HG02798 (cell line): ENCODE results near the gene USP28.
"Not testable (repeated sequence)": the region's sequence is repeated elsewhere in the genome, so short reads cannot be mapped to it uniquely, and the experiment has no call there.

Experiments
- ATAC-seq: cut with Tn5 transposase; IDR thresholded peaks from one replicate; pipeline ENCODE4 v1.9.1; 2021; ENCODE audit warnings: mild to moderate bottlenecking; ENCODE audit not compliant: unreplicated experiment, poor library complexity

Gene USP28

DNA sequence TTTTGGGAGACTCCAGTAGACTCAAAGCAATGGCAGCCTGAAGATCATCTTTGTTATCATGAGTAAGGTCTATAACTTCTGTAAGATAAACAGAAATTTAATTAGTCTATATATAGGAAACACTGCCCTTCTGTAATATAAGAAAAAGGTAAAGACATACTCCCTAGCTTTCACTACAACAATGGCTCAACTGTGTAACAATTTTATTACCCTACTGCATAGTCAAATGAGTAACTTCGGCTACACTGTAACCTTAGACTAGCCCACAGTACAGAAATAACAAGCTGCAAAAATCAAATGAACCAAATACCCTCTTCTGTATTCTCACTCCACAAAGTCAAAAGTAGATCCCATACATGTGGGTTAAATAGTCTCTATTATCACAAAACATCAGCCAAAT, 33.7 kb downstream of the USP28 start:
- ATAC-seq, result peak; percentile 18

DNA sequence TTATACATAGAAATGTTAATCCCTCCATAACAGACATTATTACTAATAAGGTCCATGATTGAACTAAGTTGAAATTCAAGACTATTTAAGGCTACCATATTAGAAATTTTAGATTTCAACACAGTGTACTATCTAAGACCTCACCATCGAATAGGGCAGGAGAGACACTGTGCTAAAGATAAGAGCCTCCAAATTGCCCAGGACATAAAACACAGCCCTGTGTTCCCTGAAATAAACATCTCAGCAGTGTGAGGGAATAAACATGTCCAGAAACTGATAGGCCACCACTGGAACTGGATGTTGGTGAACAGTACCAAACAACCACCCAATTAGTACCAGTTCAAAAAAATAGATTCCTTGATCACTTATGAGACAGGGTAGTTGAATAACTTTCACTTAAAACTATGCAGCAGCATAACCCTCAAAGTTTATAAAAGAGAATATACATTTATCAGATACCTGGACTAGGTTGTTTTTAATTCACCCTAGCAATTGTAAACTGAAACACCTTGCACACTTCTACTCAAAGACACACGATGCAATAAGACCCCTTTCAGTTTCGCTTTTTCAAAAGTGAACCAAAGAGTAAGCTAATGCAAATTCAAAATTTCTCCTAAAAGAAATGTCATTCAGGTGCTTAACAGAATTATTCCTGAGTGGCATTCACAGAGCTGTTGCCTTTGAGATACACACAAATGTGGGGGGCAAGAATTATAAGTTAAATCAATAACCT, 34.3 kb downstream of the USP28 start:
- ATAC-seq, result peak; percentile 54

DNA sequence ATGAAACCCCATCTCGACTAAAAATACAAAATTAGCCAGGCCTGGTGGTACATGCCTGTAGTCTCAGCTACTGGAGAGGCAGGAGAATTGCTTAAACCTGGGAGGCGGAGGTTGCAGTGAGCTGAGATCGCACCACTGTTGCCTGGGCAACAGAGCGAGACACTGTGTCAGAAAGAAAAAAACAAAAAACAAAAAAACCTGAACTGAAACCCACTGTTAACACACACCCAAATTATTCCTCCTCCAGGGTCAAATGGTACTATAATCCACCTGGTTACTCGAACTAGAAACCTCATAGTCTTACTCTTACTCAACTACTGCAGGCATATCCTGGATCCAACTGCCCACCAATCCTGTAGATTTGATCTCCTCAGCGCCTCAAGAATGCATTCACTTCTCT, 35.5 kb downstream of the USP28 start:
- peak; percentile 91 for ATAC-seq

DNA sequence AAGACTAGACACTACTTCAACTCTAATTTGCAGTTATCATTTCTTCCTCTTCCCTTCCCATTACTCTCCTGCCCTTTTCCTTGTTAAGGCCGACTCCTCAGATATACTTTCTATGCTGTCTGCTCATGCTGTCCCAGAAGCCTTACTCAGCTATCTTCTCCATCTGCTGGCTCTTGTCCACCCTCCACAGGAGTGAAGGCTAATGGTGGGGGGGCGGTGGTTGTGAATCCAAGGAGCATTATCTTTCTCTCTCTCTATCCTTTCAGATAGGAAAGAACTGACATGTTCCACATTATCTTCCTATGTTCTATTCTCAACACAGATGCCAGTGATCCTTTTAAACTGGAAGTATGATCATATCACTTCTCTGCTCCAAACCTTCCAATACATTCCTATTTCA, 37.4 kb downstream of the USP28 start:
- ATAC-seq, result no peak

DNA sequence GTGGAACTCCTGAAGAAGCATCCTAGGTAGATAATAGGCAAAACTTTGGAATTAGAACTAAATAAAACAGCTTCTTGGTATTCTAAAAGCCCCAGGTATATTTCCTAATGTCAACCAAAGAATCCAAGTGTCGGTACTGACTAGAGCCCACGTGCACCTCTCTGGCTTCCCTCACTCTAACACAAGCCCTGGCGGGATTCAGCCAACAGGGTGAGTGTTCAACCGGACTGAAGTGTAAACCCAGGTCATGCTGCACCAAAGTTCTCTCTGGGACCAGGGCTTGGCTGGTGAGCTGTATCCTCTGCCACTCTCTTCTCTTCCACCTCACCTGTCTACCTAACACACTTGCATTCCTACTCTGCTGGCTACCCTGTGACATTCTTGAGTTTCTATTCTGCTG, 40.1 kb downstream of the USP28 start:
- no peak for ATAC-seq

DNA sequence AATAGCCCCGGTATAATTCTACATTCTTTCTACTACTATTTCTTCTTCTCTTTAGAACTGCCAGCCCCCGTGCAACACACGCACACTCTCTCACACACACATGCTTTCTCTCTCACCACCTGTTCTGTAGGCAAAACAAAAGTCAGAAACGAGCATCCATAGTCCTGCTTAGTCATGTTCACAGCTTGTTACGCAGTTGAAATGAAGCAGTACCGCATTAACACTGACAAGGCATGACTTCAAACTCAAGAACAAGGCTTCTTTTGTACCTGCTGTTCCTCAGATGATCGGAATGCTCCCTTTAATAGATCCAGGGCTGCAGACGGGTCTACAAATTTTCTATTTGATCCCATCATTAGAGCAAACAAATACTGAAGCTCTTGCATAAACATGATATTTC, 42.2 kb downstream of the USP28 start:
- no peak for ATAC-seq

DNA sequence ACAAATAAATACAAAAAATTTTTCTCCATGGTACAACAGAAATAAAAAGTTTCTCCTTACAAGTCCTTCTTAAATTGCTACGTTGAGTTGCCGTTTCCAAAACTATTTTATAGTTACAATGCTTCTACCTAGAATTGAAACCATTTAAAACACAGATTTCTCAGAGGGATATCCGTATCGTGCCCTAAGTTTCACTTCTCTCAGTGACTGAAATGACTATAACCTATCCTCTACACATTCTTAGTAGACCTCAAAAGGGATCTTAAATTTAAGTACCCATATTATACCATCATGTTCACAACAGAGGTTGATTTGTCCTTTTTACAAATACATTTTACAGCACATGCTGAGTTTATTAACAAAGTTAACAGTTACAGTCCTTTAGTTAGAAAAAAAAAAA, 44.1 kb downstream of the USP28 start:
- ATAC-seq, result peak; percentile 85

DNA sequence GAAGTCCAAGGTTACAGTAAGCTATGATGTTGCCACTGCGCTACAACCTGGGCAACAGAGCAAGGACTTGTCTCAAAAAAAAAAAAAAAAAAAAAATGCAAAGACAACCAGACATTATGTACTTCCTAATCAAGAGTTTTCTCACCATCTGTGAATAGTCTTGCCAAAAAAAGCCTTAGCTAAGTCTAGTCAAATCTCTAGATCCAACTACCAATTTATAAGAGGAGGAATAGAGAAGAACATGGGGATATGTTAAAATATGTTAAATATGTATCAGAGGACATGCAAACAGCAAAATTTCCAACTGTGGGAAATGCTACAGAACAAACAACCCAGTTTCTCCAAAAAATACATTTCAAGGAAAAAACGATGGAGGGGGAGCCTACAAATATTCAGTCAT, 45.6 kb downstream of the USP28 start:
- no peak for ATAC-seq

DNA sequence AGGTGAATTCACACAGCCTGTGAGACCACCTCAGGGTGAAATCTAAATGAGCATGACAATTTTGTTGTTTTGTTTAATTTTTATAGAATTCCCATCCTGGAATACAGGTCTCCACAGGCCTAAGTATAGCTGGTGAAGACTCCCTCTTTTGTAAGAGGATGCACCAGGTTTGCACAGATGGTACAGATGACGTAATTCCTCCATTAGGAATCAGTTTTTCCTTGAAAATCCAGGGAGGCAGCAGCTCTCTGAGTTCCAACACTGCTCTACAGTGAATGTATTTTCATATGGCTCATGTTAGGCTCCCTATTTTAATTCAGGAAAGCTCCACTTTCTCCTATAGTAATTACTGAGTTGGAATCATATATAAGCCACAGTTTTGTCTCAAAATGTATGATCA, 47.2 kb downstream of the USP28 start:
- no peak for ATAC-seq

DNA sequence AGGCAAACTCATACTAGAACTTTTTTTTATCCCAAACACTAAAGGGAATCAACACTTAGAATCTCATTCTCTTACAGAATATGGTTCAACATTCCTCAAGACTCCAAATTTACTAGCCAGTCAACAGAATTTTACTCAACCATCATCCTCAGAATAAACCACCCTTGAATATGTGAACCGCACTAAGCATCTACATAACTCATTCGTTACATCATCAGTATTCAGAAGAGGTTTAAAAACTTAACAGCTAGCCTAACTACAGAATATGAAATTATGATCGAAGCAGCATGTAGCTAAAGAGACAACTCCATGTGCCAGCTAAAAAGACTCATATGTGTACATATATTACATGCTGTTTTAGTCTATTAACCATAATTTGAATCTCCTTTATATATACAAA, 47.9 kb downstream of the USP28 start:
- ATAC-seq, result no peak

DNA sequence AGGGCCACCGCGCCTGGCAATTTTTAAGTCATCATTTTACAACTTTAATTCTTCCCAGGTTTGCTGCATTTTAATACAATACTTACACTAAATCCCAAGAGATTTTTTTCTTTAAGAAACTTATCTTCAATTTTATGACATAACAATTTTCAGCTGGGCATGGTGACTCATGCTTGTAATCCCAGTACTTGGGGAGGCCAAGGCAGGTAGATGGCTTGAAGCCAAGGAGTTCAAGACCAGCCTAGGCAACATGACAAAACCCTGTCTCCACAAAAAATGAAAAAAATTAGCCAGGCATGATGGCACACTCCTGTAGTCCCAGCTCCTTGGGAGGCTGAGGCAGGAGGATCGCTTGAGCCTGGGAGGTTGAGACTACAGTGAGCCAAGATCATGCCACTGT, 56.9 kb downstream of the USP28 start:
- no peak for ATAC-seq

DNA sequence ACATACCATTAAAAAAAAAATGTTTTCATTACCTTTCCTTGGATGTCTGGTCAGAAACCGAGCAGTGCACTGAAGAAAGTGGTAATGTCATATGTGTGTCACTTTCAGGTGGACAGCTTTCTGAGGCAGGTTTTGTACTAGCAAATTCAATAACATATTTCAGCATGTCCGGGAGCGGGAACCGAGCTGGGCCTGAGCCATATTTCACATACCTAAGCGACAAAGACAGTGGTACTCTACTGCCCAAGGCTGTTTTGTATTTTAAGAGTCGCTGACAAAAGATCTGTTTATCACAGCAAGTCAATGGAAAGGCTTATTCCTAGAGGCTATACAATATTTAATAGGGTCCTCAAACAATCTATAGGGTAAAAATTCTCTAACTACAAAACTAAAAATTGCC, 57.7 kb downstream of the USP28 start:
- no peak for ATAC-seq

DNA sequence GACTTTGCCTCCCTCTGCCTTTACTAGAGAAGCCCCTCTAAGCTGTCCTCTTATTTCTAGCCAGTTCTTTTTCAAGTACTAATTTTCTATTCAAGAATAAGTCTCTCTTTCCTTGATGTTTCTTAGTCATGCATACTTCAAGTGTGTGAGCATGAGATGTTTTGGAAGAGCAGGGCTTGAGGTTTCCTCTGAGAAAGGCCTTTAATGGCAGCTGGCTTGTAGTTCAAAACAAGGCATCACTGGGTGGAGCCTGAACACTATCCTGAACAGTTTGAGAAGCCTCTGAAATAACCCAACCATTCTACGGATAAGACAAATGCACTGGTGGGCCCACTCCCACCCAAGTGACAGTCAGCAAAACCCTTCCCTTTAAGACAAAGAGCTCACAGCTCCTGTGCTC, 58.2 kb downstream of the USP28 start:
- ATAC-seq, result no peak

DNA sequence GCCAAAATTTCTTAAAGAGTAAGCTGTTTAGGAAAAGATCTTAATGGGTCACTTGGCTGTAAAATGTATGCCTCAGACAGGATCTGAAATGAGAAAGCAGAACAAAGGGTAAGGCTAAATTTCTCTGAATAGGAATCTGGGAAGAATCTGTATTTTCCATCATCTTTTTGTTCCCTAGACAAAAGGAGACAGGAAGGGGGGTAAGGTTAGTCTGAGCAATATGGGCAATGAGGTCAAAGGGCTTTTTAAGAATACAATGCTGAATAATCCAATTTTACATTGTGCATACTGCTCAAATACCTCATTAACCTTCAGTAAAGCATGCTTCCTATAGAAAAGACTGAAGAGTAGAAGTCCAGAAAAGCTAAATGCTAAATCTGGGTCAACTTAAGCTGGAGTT, 61.2 kb downstream of the USP28 start:
- ATAC-seq, result no peak

DNA sequence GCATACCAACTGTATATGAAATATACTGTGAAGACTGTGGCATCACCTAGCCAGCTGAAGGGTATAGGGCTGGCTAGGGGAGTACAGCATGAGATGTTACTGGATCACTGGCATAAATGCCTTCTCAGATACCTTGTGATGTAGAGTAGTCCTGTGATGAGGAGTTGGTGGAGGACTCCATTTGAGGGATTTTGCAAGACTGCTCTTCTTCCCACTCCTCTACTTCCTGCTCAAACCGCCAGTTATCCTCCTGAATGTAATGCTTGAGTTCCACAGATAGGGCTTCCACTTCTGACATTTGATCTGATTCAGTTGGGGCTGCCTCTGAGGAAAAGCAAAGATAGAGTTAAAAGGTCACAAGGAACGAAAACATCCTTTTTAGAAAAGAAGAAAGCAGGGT, 66.4 kb downstream of the USP28 start:
- ATAC-seq, result no peak

DNA sequence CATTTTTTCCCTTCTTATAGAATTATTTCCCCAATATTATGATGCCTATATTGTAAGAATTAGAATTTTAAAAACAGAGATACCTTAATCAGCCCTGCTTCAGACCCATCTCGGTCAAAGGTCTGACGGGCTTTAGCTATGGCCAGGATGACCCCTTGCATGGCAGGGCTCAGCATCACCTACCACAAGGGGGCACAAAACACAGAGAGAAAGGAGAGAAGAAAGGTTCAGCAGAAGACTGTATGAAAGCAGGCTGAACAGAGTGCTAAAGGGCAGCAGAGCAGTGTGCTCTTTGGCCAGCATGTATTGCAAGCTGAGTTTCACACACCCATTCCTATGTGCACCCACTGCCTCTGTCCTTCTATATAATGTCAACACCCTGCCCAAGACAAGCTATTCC, 69.0 kb downstream of the USP28 start:
- peak; percentile 71 for ATAC-seq

DNA sequence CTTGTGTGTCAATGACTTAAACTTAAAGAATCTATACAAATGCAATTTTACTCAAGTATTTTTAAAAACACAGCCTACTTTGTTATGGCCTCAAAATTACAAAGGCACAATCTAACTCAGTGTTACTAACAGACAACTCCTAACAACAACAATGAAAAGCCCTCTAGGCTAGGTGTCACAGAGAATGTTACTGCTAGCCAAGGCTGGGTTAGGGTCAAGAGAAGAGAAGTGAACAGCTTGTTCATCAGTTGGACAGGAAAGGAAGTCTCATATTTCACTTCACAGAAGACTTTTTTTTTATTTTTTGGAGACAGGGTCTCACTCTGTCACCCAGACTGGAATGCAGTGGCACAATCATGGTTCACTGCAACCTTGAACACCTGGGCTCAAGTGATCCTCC, 69.7 kb downstream of the USP28 start:
- no peak for ATAC-seq

DNA sequence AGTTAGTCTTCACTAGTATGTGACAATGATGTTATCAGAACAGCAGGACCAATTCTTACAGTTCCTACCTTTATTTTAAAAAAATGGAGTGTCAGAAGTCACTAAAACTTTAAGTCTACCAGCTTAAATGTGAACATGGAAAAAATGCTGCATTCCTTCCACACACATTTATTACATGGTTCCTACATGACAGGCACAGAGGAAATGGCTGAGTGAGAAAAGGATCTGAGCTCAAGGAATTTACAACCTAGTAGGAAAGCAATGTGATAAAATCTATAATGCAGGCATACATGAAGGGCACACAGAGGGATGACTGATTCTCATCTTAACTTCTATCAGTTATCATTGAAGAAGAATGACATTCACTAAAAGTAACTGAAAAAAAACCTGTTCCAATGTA, 72.8 kb downstream of the USP28 start:
- ATAC-seq, result no peak

DNA sequence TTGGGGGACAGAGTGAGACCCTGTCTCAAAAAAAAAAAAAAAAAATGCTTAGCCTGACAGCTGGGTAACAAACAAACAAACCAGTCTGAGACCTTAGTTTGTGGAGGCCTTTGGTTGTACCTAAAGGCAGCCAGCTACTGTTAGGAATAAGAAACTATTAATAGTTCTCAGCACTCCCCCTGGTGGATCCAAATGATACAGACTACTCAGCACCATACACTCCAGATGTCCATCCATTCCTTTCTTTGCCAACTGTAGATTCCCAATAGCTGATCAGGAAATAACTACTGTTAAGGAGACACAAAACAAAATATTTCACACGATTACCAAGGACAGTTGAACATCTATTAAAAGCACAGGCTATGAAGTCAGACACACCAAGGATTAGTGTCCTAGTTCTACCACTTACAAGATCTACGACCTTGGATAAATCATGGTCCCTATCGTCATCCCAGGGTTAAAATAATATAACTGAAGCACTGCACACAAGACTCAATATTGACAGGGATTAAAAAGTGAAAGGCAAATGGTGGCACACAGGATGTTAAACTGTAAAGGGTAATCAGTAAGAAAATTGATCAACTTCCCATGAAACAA, 78.6 kb downstream of the USP28 start:
- ATAC-seq, result peak; percentile 73

DNA sequence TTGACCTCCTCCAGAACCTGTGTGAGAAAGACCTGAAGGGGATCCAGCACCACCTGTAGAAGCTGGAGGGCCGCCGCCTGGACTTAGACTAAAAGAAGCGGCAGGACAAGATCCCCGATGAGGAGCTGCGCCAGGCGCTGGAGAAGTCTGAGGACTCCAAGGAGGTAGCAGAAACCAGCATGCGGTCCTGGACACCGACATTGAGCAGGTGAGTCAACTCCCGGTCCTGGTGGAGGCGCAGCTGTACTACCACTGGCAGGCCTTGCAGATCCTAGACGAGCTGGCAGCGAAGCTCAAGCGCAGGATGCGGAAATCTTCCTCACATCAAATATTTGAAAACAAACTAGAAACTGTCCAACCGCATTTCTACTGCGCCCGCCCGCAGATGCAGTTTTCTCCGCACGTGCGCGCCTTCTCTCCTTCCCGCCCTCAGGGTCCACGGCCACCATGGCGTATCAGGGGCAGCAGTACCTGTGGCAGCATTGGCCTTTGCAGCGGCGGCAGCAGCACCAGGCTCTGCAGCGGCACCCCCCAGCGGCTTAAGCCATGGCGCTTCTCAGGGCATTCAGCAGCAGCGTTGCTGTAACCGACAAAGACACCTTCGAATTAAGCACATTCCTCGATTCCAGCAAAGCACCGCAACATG, 85.6 kb downstream of the USP28 start:
- ATAC-seq, result no peak

DNA sequence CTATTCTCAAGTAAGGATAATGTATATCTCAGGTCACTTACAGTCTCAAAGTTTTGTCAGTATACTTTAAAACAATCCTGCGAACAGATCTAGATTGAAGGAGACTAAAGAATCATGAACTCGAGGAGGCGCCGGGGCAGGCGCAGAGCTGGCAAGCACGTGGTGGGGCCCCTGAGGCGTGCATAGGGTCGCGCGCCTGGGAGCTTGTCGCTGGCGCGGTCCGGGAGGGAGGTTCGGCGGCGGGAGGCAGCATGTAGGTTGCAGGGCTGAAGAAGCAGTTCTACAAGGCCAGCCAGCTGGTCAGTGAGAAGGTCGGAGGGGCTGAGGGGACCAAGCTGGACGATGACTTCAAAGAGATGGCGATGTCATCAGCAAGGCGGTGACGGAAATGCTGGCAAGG, 86.4 kb downstream of the USP28 start:
- ATAC-seq, result not testable (repeated sequence)

DNA sequence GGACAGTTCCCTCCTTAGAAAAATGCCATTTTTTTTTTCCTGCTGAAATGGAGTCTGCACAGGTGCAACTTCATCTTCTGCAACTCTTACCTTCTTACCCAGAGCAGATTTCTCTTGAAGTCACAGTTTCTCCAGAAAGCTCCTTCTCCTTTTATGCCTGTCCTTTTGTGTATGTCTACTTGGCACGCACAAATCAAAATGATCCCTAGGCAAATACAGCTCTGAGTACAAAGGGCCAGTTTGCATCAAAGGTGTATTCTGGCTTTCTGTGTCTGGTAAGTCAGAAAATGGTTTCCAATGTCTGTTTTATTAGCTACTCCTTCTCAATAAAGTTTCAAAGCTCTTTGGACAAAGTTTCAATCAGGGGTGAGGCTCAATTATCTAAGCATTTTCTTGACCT, 93.2 kb downstream of the USP28 start:
- no peak for ATAC-seq
